ENCODE data around the gene FUT7.
"Not testable (repeated sequence)": the region's sequence is repeated elsewhere in the genome, so short reads cannot be mapped to it uniquely, and the experiment has no call there.

FUT7 gene

GRCh38 chr9:137016436-137016835, 15.5 kb downstream of the FUT7 start:
- DNase-seq, result no peak

- no peak for DNase-seq
These were observed 15.9 kb downstream of the FUT7 start for GRCh38 chr9:137015976-137016375.

DNA sequence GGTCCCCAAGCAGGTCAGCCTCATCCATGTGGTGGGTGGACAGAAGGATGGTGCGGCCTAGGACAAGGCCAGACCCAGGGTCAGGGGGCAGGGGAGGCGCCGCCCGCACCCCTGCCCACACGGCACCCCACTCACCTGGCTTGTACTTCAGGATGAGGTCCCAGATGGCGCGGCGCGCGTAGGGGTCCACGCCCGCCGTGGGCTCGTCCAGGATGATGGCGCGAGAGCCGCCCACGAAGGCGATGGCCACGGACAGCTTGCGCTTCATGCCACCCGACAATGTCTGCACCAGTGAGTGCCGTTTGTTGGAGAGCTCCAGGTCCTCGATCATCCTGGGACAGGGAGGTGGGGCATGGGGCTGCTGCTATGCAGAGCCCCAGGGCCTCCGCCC, 16.4 kb downstream of the FUT7 start:
- DNase-seq, result no peak

DNA sequence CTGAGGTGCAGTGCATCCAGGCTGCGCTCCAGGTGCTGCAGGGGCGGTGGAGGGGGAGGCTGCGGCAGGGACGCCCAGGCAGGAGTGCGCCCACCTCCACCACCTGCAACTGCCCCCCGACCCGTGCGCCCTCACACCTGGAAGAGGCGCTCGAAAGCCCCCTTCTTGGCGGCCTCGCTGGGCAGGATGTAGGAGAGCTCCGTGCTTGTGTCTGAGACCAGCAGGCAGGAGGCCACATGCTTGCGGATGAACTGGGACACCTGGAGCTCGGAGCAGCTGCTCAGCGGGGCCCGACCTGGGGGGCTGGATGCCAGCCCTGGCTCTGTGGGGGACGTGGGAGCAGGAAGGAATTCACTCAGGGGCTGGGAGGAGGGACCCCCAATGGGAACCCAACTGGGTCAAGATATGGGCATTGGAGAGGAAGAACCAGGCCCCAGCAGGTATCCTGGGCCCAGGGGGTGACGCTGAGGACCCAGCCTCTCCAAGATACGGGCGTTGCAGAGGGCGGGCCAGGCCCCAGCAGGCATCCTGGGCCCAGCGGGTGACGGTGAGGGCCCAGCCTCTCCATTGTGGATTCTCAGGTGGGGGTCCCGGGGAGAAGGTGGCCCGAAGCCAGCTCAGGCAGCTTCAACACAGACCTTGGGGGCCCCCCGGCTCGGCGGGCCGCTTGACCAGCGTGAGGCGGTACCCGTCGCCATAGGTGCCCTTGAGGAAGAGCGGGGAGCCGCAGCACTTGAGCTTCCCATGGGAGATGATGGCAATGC, 16.9 kb downstream of the FUT7 start:
- no peak for DNase-seq

- DNase-seq, result no peak
These were observed 17.7 kb downstream of the FUT7 start for GRCh38 chr9:137014166-137014565.

DNA sequence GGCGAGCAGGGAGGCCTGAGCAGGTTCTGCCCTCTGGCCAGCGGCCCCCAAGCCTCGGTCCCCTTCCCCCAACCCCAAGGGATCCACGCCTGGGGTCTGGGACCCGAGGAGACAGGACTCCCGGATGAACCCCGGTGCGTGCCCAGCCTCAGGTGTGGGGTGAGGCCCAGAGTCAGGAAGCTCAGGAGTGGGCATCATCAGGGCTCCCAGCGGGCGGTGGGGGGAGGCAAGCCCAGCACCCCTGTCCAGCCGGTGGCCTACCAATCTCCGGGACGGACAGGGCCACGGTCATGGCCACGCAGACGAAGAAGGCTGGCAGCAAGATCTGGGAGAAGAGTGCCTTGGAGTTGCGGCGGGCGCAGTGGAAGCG, 18.3 kb downstream of the FUT7 start:
- DNase-seq, result no peak

DNA sequence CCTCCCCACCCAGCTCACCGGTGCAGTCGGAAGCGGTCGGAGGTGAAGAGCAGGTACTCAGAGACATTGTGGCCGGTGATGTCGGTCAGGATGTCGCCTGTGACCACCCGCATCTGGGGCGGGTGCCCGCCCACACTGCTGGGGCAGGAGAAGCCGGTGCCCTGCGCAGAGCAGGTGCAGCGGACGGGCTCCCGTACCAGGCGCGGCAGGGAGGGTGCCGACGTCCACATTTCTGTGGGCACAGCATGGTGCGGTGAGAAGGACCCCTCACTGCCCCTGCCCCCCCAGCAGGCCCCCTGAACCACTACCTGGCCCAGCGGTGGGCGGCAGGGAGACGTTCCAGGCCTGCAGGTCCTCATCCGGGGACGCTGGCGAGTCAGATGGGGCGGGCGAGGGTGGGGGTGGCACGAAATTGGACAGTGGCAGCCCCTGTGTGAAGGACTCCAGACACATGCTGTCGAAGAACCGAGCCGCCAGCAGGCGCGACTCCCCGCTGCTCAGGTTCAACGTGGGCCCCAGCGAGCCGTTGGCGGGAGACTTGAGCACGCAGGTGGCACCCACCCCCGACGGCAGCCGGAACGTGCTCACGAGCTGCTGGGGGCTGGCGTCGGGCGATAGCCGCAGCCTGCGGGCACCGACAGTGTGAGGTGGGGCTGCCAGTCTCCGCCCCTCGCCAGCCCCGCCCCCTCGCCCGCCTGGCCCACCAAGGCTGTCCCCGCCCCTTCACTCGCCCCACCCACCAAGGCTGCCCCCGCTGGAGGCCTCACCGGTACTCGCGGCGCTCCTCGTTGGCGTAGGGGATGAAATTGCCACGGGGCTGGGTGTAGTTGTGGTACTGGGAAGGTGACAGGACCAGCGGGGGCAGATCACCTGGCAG, 19.0 kb downstream of the FUT7 start:
- DNase-seq, result no peak

GRCh38 chr9:137011907-137012675, 19.8 kb downstream of the FUT7 start:
- no peak for DNase-seq

- DNase-seq, result no peak
These were observed 20.7 kb downstream of the FUT7 start for GRCh38 chr9:137011156-137011555.

- no peak for DNase-seq
These were observed 21.8 kb downstream of the FUT7 start for GRCh38 chr9:137009938-137010732.

DNA sequence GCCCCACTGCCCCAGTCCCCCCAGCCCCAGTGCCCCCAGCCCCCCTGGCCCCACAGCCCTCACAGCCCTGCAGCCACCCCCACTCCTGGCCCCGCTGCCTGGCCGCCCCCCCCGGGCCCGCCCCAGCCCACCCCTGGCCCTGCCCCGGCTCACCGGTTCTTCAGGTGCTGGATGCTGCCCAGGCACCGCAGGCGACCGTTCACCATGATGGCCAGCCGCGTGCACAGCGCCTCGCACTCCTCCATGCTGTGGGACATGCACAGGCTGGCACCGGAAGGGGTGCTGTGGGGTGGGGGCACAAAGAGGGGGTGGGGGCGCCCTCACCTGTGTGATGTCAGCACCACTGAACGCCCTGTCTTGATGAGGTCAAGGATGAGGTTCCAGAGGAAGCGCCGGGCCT, 22.7 kb downstream of the FUT7 start:
- no peak for DNase-seq

GRCh38 chr9:137008312-137008711, 23.6 kb downstream of the FUT7 start:
- DNase-seq, result no peak

GRCh38 chr9:137007816-137008270, 24.0 kb downstream of the FUT7 start:
- DNase-seq, result no peak

GRCh38 chr9:137007108-137007815, 24.6 kb downstream of the FUT7 start:
- no peak for DNase-seq

GRCh38 chr9:137006116-137007003, 25.5 kb downstream of the FUT7 start:
- DNase-seq, result no peak

- DNase-seq, result not testable (repeated sequence)
These were observed 27.6 kb downstream of the FUT7 start for GRCh38 chr9:137004285-137004684.

DNA sequence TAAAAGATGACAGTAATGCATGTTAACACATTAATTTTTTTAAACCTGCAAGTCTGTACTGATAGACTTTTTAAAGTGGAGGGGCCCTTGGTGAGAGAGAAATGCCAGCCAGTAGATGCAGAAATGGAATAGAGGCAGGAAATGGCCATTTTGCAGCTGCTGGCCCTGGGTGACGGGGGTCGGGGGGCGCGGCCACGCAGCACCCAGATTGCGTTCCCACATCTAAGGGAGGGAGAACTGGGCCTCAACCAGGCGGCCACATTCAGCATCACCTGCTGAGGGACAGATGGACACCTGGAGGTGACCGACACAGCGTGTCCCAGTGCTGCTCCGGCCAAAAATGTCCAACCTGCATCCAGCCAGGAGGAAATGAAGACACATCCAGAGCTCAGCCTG, 29.2 kb downstream of the FUT7 start:
- no peak for DNase-seq

- no peak for DNase-seq
These were observed 29.8 kb downstream of the FUT7 start for GRCh38 chr9:137001857-137002645.

DNA sequence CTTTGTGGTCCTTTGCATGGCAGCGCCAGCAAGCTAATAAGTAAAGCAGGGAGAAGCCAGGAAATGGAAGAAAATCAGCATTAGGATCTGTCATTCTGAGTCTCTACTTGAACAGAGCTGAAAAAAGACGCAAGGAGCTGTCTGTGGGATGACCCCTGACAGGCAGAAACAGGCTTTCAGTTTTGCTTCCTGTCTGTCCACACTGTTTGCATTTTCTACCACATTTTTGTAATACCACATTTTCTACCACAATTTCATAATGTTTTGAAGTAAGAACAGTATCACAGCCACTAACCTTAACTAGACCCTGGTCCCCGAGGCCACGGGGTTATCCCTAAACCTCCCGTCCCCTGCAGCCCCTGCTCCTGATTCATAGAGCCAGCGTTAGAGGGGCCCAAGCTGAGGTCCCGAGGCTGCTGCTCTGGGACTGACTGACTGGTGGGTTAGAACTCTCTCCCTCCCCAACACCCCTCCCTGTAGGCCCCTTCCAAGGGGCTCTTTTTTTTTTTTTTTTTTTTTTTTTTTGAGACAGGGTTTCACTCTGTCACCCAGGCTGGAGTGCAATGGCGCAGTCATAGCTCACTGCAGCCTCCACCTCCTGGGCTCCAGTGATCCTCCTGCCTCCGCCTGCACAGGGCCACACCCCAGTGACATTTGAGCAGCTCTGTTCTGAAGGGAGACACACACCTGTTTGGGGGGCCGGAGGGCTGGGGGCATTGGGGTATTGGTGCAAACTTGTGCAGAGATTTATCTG, 31.5 kb downstream of the FUT7 start:
- DNase-seq, result peak; percentile 71

Measured in SIG-M5 (cell line).